Suppressor macrophage (primary cell): ENCODE measurements around the gene LY6G6C.
"Not testable (repeated sequence)": the region's sequence is repeated elsewhere in the genome, so short reads cannot be mapped to it uniquely, and the experiment has no call there.

Source experiments
- DNase-seq, 4 experiments: peaks; one replicate each; pipeline ENCODE4 v3.0.0-alpha.2; 2020 to 2022

LY6G6C gene

GRCh38 chr6:31725502-31726350 is 4.2 kb upstream of the LY6G6C start:
- peak; percentile 84 to 97 (median 91) for DNase-seq

- no peak for DNase-seq
Observed at GRCh38 chr6:31723980-31724691, 2.6 kb upstream of the LY6G6C start.

- DNase-seq: no peak
Observed at GRCh38 chr6:31723245-31723979, 1.9 kb upstream of the LY6G6C start, which contains the start of gene MPIG6B. TSS of gene MPIG6B (plus strand) at chr6:31723373. CDS start at chr6:31723384, 11 bp downstream.

- no peak for DNase-seq
Observed at GRCh38 chr6:31722173-31722572, 627 bp upstream of the LY6G6C start.

GRCh38 chr6:31720196-31720770 is 1.3 kb downstream of the LY6G6C start:
- no peak for DNase-seq

- no peak for DNase-seq
Observed at GRCh38 chr6:31719001-31719400, 2.5 kb downstream of the LY6G6C start.

GRCh38 chr6:31718265-31718664 is 3.3 kb downstream of the LY6G6C start:
- DNase-seq: no peak

GRCh38 chr6:31717499-31718222 is 3.9 kb downstream of the LY6G6C start:
- DNase-seq: no peak

- DNase-seq: no peak
Observed at GRCh38 chr6:31715022-31715958, 6.3 kb downstream of the LY6G6C start, which contains the start of gene LY6G6D. TSS of gene LY6G6D (plus strand) at chr6:31715348. CDS start at chr6:31715356, 8 bp downstream.

- peak in 2 of 4 experiments; percentile 20 to 29 for DNase-seq
Observed at GRCh38 chr6:31713991-31714684, 7.4 kb downstream of the LY6G6C start.

GRCh38 chr6:31713465-31713864 is 8.1 kb downstream of the LY6G6C start:
- DNase-seq: peak in 1 of 4 experiments; percentile 1

GRCh38 chr6:31712296-31712695 is 9.2 kb downstream of the LY6G6C start:
- peak in 3 of 4 experiments; percentile 49 to 63 (median 57) for DNase-seq

- DNase-seq: peak; percentile 37 to 61 (median 56)
Observed at GRCh38 chr6:31711233-31711632, 10.3 kb downstream of the LY6G6C start.

GRCh38 chr6:31710523-31711219 is 10.9 kb downstream of the LY6G6C start:
- no peak for DNase-seq

GRCh38 chr6:31709157-31709556 is 12.4 kb downstream of the LY6G6C start:
- not testable (repeated sequence) for DNase-seq

GRCh38 chr6:31708224-31708623 is 13.3 kb downstream of the LY6G6C start:
- no peak for DNase-seq

- no peak for DNase-seq
Observed at GRCh38 chr6:31707701-31708100, 13.8 kb downstream of the LY6G6C start.

GRCh38 chr6:31706599-31706998 is 14.9 kb downstream of the LY6G6C start, which contains the start of gene LY6G6F:
TSS of gene LY6G6F (plus strand) at chr6:31706866. CDS start at chr6:31706907, 41 bp downstream.
- DNase-seq: no peak

GRCh38 chr6:31705931-31706330 is 15.6 kb downstream of the LY6G6C start:
- no peak for DNase-seq
